Ishikawa (cell line): ENCODE measurements around the gene ALKBH5.

ENCODE experiments used
- CEBPB ChIP-seq: IDR thresholded peaks from 2 replicates; pipeline ENCODE4 v1.6.1; 2012
- CREB1 ChIP-seq: IDR thresholded peaks from 2 replicates; pipeline ENCODE4 v1.6.1; 2012; ENCODE audit warnings: low read depth
- EGR1 ChIP-seq: IDR thresholded peaks from 2 replicates; pipeline ENCODE4 v1.6.1; 2012
- EP300 ChIP-seq: IDR thresholded peaks from 2 replicates; pipeline ENCODE4 v1.6.1; 2012; ENCODE audit warnings: borderline replicate concordance
- FOXM1 ChIP-seq: IDR thresholded peaks from 2 replicates; pipeline ENCODE4 v1.6.1; 2012; ENCODE audit warnings: low read depth, borderline replicate concordance
- NFIC ChIP-seq: IDR thresholded peaks from 2 replicates; pipeline ENCODE4 v1.6.1; 2012
- RAD21 ChIP-seq: IDR thresholded peaks from 2 replicates; pipeline ENCODE4 v1.6.1; 2012; ENCODE audit warnings: low read depth
- TAF1 ChIP-seq: IDR thresholded peaks from 2 replicates; pipeline ENCODE4 v1.6.1; 2012; ENCODE audit warnings: low read depth, mild to moderate bottlenecking
- TCF12 ChIP-seq: IDR thresholded peaks from 2 replicates; pipeline ENCODE4 v1.6.1; 2012; ENCODE audit warnings: low read depth
- TEAD4 ChIP-seq: IDR thresholded peaks from 2 replicates; pipeline ENCODE4 v1.6.1; 2012
- YY1 ChIP-seq: IDR thresholded peaks from 2 replicates; pipeline ENCODE4 v1.6.1; 2012; ENCODE audit warnings: low read depth
- ZBTB7A ChIP-seq: IDR thresholded peaks from 2 replicates; pipeline ENCODE4 v1.6.1; 2012; ENCODE audit warnings: low read depth
- TF ChIP-seq, protein P1 (sequence below): IDR thresholded peaks from 2 replicates; pipeline ENCODE4 v1.6.1; 2012; ENCODE audit warnings: low read depth, mild to moderate bottlenecking
- TF ChIP-seq, protein P2 (sequence below): IDR thresholded peaks from 2 replicates; pipeline ENCODE4 v1.6.1; 2012
- TF ChIP-seq, protein P3 (sequence below): IDR thresholded peaks from 2 replicates; pipeline ENCODE4 v1.6.1; 2012

Gene ALKBH5

DNA sequence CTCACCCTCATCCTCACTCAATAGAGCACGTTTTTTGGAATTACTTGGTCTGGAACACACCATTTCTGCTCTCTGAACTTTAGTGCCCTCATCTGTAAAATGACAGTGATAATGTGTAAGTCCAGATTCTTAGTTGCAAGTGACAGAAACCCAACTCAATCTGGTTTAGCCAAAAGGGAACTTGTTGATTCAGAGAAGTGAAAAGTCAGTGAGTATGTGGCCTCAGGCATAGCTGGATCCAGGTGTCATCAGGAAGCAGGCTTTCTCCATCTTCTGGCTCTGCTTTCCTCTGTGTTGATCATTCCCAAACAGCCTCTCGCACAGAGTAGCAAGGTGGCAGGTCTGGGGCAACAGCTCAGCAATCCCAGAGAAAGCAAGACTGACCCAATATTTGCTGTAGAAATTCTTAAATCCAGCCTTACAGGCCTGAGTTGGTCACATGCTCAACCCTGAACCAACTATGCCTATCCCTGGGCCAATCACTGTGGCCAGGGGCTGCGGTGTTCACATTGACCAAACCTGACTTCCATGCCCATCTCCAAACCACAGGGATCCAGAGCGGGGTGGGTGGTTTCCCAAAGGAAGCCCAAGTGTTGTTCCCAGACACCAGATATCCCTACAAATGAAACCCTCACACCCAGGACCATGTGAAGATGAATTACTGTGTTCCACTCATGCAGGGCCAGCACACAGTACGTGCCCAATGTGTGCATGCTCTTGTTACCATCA lies 23.3 kb upstream of the ALKBH5 start:
- TF ChIP-seq, protein P1, sequence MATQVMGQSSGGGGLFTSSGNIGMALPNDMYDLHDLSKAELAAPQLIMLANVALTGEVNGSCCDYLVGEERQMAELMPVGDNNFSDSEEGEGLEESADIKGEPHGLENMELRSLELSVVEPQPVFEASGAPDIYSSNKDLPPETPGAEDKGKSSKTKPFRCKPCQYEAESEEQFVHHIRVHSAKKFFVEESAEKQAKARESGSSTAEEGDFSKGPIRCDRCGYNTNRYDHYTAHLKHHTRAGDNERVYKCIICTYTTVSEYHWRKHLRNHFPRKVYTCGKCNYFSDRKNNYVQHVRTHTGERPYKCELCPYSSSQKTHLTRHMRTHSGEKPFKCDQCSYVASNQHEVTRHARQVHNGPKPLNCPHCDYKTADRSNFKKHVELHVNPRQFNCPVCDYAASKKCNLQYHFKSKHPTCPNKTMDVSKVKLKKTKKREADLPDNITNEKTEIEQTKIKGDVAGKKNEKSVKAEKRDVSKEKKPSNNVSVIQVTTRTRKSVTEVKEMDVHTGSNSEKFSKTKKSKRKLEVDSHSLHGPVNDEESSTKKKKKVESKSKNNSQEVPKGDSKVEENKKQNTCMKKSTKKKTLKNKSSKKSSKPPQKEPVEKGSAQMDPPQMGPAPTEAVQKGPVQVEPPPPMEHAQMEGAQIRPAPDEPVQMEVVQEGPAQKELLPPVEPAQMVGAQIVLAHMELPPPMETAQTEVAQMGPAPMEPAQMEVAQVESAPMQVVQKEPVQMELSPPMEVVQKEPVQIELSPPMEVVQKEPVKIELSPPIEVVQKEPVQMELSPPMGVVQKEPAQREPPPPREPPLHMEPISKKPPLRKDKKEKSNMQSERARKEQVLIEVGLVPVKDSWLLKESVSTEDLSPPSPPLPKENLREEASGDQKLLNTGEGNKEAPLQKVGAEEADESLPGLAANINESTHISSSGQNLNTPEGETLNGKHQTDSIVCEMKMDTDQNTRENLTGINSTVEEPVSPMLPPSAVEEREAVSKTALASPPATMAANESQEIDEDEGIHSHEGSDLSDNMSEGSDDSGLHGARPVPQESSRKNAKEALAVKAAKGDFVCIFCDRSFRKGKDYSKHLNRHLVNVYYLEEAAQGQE, result no peak
- TF ChIP-seq NFIC, result no peak

DNA sequence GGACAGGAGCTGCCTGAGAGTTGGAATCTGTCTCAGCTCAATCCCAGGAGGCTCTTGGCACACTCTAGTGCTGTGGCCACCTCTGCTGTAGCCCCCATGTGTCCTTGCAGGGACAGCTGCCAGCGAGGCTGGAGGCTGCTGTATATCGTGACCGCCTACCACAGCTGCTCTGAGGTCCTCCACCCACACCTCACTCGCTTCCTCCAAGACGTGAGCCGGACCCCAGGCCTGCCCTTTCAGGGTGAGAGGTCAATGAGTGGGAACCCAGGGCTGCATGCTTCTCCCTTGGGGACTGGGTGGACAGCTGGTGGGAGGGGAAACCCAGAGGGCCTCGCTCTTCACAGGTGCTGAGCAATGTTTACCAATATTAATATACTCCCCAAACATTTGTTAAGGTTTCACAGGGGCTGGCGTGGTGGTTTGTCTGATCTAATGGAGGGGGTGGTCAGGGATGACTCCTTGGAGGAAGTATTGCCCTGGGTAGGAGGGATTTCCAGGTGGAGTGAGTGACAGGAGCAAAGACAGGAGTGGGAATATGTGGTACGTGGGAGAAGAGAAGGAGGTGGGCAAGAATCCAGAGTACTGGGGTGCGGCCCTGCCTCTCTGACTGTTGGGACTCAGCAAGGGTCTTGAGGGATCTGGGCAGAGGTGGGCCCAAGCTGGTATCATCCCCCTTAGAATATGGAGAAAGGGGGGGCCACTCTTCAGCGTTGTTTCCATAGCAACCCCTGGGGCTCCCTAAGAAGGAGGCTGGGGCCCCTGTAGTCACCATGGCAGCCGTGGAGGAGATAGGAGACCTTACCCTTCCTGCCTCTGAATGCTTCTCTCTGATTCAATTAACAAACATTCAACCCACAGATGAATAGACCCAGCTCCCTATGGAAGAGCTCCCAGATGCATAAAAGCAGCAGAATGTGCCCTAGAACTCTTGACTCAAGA lies 22.2 kb upstream of the ALKBH5 start:
- TF ChIP-seq, protein P2, sequence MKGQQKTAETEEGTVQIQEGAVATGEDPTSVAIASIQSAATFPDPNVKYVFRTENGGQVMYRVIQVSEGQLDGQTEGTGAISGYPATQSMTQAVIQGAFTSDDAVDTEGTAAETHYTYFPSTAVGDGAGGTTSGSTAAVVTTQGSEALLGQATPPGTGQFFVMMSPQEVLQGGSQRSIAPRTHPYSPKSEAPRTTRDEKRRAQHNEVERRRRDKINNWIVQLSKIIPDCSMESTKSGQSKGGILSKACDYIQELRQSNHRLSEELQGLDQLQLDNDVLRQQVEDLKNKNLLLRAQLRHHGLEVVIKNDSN, result no peak
- no peak for TF ChIP-seq TEAD4
- TF ChIP-seq CEBPB, result no peak
- no peak for TF ChIP-seq YY1
- no peak for TF ChIP-seq EGR1
- TF ChIP-seq, protein P1, result no peak

DNA sequence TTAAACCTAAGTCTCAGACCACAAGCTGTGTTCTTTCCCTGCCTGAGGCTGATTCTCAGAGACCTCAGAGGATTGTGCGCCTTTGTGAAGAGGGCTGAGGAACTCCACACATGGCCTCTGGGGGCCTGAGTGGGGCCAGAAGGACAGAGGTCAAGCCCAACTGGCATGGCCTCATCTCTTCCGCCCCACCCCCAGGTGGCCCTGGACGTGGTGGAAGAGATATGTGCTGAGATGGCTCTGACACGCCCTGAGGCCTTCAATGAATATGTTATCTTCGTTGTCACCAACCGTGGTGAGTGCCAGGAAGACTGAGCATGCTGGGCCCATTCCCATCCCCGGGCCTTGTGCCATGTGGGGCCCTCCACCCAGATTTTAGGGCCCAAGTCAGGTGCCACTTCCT lies 20.1 kb upstream of the ALKBH5 start:
- TF ChIP-seq, protein P2, result no peak
- TF ChIP-seq CEBPB, result no peak
- TF ChIP-seq FOXM1, result no peak
- no peak for TF ChIP-seq CREB1
- TF ChIP-seq TAF1, result no peak
- TF ChIP-seq ZBTB7A, result no peak
- TF ChIP-seq, protein P1, result no peak
- TF ChIP-seq NFIC, result no peak
- no peak for TF ChIP-seq EP300
- no peak for TF ChIP-seq TEAD4
- TF ChIP-seq, protein P3, sequence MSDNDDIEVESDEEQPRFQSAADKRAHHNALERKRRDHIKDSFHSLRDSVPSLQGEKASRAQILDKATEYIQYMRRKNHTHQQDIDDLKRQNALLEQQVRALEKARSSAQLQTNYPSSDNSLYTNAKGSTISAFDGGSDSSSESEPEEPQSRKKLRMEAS, result no peak
- no peak for TF ChIP-seq TCF12

DNA sequence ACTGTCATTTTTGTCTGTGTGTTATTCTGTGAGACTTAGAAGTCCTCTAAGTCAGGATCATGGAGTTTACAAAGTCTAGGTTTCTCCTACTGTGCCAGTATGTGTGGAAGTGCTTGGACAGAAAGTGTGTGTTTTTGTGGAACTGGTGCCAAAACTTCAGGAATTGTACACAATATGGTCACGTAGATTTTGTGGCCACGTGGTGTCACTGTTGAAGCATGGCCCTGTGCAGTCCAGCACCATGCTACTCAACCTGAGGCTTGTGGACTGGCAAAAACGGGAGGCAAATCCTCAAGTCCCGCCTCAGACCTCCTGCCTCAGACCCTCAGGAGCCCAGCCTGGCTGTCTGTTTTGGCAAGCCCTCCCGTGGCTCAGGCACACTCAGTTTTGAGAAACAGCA lies 16.7 kb upstream of the ALKBH5 start:
- no peak for TF ChIP-seq TCF12
- no peak for TF ChIP-seq YY1
- no peak for TF ChIP-seq EP300
- TF ChIP-seq, protein P2, result 0 out of 2 replicates have a peak, but pooled peaks have one; percentile 17
- no peak for TF ChIP-seq FOXM1
- no peak for TF ChIP-seq TAF1
- TF ChIP-seq TEAD4, result no peak
- TF ChIP-seq ZBTB7A, result no peak
- TF ChIP-seq, protein P1, result no peak
- peak; percentile 39; the same call in 1 of the 2 replicates for TF ChIP-seq RAD21
